ENCODE data around the gene VAV2. TPM values are rescaled to one million over a fixed set of nuclear protein-coding genes. Genes with fewer than 3 reads are reported as not detected.

Gene VAV2
- polyA plus RNA-seq, 1 of the 3 experiments (the other 2 are of a cell fraction), result 14.9 TPM

- Histone ChIP-seq H3K4me1 (ENCODE audit: control insufficient read depth in 1 of 2, insufficient read depth in 2 of 2, low read depth in 1 of 2, low read length in 1 of 2) (peaks cover 0 to 11% of the 10 kb centered on the region in 2 experiments; a peak in 1 of 4 replicates), H4K20me1 (ENCODE audit: insufficient read depth) (peaks cover 30% of the 10 kb centered on the region; the same call in 1 of the 2 replicates), H3K9ac (no peak overlapping the region), H3K27me3 (ENCODE audit: insufficient read depth) (no peaks in the 10 kb centered on the region), H3K27ac (ENCODE audit: low read depth in 2 of 2, low read length in 1 of 2) (no peak overlapping the region), H3K4me2 (no peak overlapping the region), H2AFZ (ENCODE audit: low read depth) (no peak overlapping the region), H3K36me3 (replicated peaks in 1 of 2; ENCODE audit: control insufficient read depth in 1 of 2, insufficient read depth in 2 of 2, low read length in 1 of 2) (no peaks in the 10 kb centered on the region), H3K9me3 (no peaks in the 10 kb centered on the region), H3K9me2 (no peaks in the 10 kb centered on the region), H3K4me3 (ENCODE audit: low read depth in 2 of 2, low read length in 1 of 2) (no peak overlapping the region), H3F3A (replicated peaks; ENCODE audit: insufficient read depth) (peaks cover 3% of the 10 kb centered on the region), H3K79me2 (ENCODE audit: insufficient read depth) (peaks cover 34% of the 10 kb centered on the region)
- DNase-seq, result no peak
- 96% methylated on average over 20 of the region's 20 CpGs for WGBS (ENCODE audit: low lambda C conversion rate)
- POLR2A ChIA-PET, result no interaction called here
- CTCF ChIA-PET, result no interaction called here
- no peak for TF ChIP-seq TAF1 (IDR thresholded peaks at IDR 0.05; ENCODE audit: borderline replicate concordance, low read depth, low read length)
- no peak for TF ChIP-seq EP300 (IDR thresholded peaks at IDR 0.05; ENCODE audit: borderline replicate concordance in 1 of 2, low read depth in 1 of 2, low read length in 1 of 2)
- TF ChIP-seq FOXJ3 (CRISPR knock-in tag; IDR thresholded peaks at IDR 0.05), result no peak
- TF ChIP-seq MAX (IDR thresholded peaks at IDR 0.05; ENCODE audit: low read depth), result no peak
- no peak for TF ChIP-seq ZBTB33 (IDR thresholded peaks at IDR 0.05; ENCODE audit: borderline replicate concordance, low read depth)
- no peak for TF ChIP-seq RAD21 (IDR thresholded peaks at IDR 0.05; ENCODE audit: low read length)
- no peak for TF ChIP-seq FOXM1 (IDR thresholded peaks at IDR 0.05; ENCODE audit: low read depth)
- TF ChIP-seq ELF1 (IDR thresholded peaks at IDR 0.05), result no peak
- TF ChIP-seq FOSL2 (IDR thresholded peaks at IDR 0.05; ENCODE audit: borderline replicate concordance, low read depth), result no peak
- TF ChIP-seq YY1 (IDR thresholded peaks at IDR 0.05; ENCODE audit: low read depth), result no peak
- no peak for TF ChIP-seq POLR2AphosphoS5 (IDR thresholded peaks at IDR 0.05; ENCODE audit: low read depth, low read length)
- TF ChIP-seq GABPA (IDR thresholded peaks at IDR 0.05; ENCODE audit: low read depth), result no peak
- TF ChIP-seq SMC3 (IDR thresholded peaks at IDR 0.05; ENCODE audit: low read depth, low read length), result no peak
- no peak for TF ChIP-seq PBX3 (IDR thresholded peaks at IDR 0.05)
Observed at GRCh38 chr9:133855802-133856521, 136.2 kb downstream of the VAV2 start.

- ChIA-PET CTCF (no interaction called here), POLR2A (no interaction called here)
- Histone ChIP-seq H4K20me1 (ENCODE audit: insufficient read depth) (peaks cover 36% of the 10 kb centered on the region; the same call in 1 of the 2 replicates), H3K36me3 (replicated peaks in 1 of 2; ENCODE audit: control insufficient read depth in 1 of 2, insufficient read depth in 2 of 2, low read length in 1 of 2) (no peaks in the 10 kb centered on the region), H3K9ac (no peak overlapping the region), H3K9me2 (no peaks in the 10 kb centered on the region), H3K4me3 (ENCODE audit: low read depth in 2 of 2, low read length in 1 of 2) (no peak overlapping the region), H3K4me1 (ENCODE audit: control insufficient read depth in 1 of 2, insufficient read depth in 2 of 2, low read depth in 1 of 2, low read length in 1 of 2) (peaks cover 0 to 11% of the 10 kb centered on the region in 2 experiments; a peak in 1 of 4 replicates), H2AFZ (ENCODE audit: low read depth) (no peak overlapping the region), H3K27ac (ENCODE audit: low read depth in 2 of 2, low read length in 1 of 2) (no peak overlapping the region), H3K27me3 (ENCODE audit: insufficient read depth) (no peaks in the 10 kb centered on the region), H3F3A (replicated peaks; ENCODE audit: insufficient read depth) (peaks cover 3% of the 10 kb centered on the region), H3K9me3 (no peaks in the 10 kb centered on the region), H3K79me2 (ENCODE audit: insufficient read depth) (peaks cover 35% of the 10 kb centered on the region), H3K4me2 (no peak overlapping the region)
- no peak for DNase-seq
- 92% methylated on average over 14 of the region's 15 CpGs for WGBS (ENCODE audit: low lambda C conversion rate)
- TF ChIP-seq SMC3 (IDR thresholded peaks at IDR 0.05; ENCODE audit: low read depth, low read length), result no peak
- TF ChIP-seq SIN3A (IDR thresholded peaks at IDR 0.05; ENCODE audit: borderline replicate concordance, low read depth, low read length), result no peak
- TF ChIP-seq GABPA (IDR thresholded peaks at IDR 0.05; ENCODE audit: low read depth), result no peak
- TF ChIP-seq CHD2 (IDR thresholded peaks at IDR 0.05; ENCODE audit: low read length, partially characterized antibody), result no peak
- TF ChIP-seq FOSL2 (IDR thresholded peaks at IDR 0.05; ENCODE audit: borderline replicate concordance, low read depth), result no peak
- no peak for TF ChIP-seq TAF1 (IDR thresholded peaks at IDR 0.05; ENCODE audit: borderline replicate concordance, low read depth, low read length)
- no peak for TF ChIP-seq PBX3 (IDR thresholded peaks at IDR 0.05)
- TF ChIP-seq REST (IDR thresholded peaks at IDR 0.05; ENCODE audit: low read depth, low read length), result no peak
- no peak for TF ChIP-seq JUND (IDR thresholded peaks at IDR 0.05)
- TF ChIP-seq FOXM1 (IDR thresholded peaks at IDR 0.05; ENCODE audit: low read depth), result no peak
- TF ChIP-seq RAD21 (IDR thresholded peaks at IDR 0.05; ENCODE audit: low read length), result no peak
Observed at GRCh38 chr9:133855371-133855770, 136.8 kb downstream of the VAV2 start.

Measured in SK-N-SH (cell line).